ENCODE measurements around the gene TNFSF12.

Gene TNFSF12

GRCh38 chr17:7552621-7553051 is 3.8 kb downstream of the TNFSF12 start:
- no peak overlapping the region for H3K4me3 ChIP-seq (replicated peaks; ENCODE audit: low read depth, low read length)
- DNase-seq (ENCODE audit: extremely low read depth, low read depth): no peak
- TF ChIP-seq CTCF (IDR thresholded peaks at IDR 0.05; ENCODE audit: low read depth, low read length, missing control alignments): no peak

DNA sequence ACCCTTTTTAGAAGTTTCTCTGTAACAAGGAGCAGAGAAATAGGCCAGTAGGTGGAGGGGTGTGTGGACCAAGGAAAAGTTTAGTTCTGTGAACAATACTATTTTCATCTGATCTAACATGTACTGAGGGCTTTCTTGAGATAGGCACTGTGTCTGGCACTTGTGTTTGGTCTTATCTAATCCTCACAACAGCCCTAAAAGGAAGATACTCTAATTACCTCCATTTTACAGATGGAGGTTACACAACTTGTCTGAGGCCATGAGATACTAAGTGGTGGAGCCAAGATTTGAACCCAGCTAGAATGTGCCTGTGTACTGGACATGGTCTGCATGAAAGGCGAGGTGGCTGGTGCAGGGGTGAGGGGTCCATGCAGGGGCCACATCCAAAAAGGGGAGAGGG is 4.5 kb downstream of the TNFSF12 start:
- no peak for DNase-seq (ENCODE audit: extremely low read depth, low read depth)
- no peak overlapping the region for H3K4me3 ChIP-seq (replicated peaks; ENCODE audit: low read depth, low read length)
- no peak for TF ChIP-seq CTCF (IDR thresholded peaks at IDR 0.05; ENCODE audit: low read depth, low read length, missing control alignments)

GRCh38 chr17:7555320-7555948 is 6.6 kb downstream of the TNFSF12 start:
- TF ChIP-seq CTCF (IDR thresholded peaks at IDR 0.05; ENCODE audit: low read depth, low read length, missing control alignments): peak; percentile 34
- H3K4me3 ChIP-seq (replicated peaks; ENCODE audit: low read depth, low read length): no peak overlapping the region
- DNase-seq (ENCODE audit: extremely low read depth, low read depth): no peak

GRCh38 chr17:7556627-7557026 is 7.8 kb downstream of the TNFSF12 start:
- no peak for DNase-seq (ENCODE audit: extremely low read depth, low read depth)
- TF ChIP-seq CTCF (IDR thresholded peaks at IDR 0.05; ENCODE audit: low read depth, low read length, missing control alignments): no peak
- no peak overlapping the region for H3K4me3 ChIP-seq (replicated peaks; ENCODE audit: low read depth, low read length)

GRCh38 chr17:7557147-7557764 is 8.4 kb downstream of the TNFSF12 start:
- DNase-seq (ENCODE audit: extremely low read depth, low read depth): no peak
- no peak for TF ChIP-seq CTCF (IDR thresholded peaks at IDR 0.05; ENCODE audit: low read depth, low read length, missing control alignments)
- no peak overlapping the region for H3K4me3 ChIP-seq (replicated peaks; ENCODE audit: low read depth, low read length)

DNA sequence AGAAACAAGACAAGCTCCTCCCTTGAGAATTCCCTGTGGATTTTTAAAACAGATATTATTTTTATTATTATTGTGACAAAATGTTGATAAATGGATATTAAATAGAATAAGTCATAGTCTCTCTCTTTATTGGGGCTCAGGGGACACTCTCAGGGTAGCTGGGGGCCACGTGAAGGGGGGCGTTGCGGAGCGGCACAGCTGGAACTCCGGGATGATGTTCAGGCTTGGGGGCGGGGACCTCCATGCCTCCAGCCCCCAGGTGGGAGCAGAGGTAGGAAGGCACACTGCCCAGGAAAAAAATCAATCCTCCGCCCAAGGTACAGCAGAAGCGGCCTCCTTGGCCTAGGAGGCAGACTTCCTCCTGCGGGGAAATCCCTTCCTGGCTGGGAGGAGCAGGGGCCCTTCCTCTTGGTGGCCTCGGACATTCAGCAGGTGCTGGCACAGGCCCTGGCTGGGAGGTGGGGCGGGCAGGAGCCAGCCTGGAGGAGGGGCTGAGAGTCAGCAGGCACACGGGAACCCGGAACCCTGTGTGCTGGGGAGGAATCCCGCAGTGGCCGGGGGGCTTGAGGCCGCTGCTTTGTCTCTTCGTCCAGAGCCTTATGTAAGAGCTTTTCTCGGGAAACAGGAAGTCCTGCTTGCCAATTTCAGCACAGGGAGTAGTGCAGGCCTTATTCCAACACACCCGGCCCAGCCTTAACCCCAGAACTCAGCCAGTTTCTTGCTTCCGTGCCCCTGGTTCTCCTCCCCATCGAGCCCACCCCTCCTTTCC is 9.1 kb downstream of the TNFSF12 start:
- no peak for TF ChIP-seq CTCF (IDR thresholded peaks at IDR 0.05; ENCODE audit: low read depth, low read length, missing control alignments)
- DNase-seq (ENCODE audit: extremely low read depth, low read depth): no peak
- no peak overlapping the region for H3K4me3 ChIP-seq (replicated peaks; ENCODE audit: low read depth, low read length)
